Measurements from ENCODE around the gene GIMAP8. TPM values are rescaled to one million over a fixed set of nuclear protein-coding genes. Genes with fewer than 3 reads are reported as not detected.

Gene GIMAP8
- total and polyA plus RNA-seq, 2 experiments from 2014 or later = 0.06 TPM; not detected in 1

DNA sequence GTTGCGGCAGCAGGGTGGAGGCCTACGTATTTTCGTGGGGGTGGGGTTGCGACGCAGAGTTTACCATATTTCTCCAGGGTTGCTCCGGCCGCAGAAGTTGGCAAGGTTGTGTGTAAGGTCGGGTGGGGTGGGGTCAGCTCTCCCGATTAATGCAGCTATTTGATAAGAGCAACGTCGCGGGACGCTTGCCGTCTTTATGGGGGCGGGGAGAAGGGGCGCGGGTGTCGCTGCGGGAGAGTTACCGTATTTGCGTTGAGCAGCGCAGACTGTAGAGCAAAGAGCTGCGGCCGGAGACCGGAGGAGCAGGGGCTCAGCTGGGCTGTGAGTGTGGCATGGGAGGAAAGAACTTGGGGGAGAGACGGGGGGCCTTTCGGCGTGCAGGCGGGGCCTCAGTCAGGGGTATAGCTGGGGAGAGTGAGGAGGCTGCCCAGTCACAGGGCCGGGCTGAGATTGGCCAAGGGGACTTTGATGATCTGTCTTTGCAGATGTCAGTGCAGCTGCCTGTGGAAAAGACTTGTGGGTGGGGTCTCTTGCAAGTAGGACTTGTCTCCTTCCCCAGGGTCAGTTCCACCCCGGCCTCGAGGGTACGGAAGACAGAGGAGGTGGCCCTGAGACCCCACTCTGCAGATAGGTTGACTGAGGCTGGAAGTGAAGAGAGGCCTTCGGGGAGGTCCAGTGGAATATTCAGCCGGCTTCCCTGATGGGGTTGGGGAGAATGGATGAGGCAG, 44.7 kb upstream of the GIMAP8 start (continued):
- TF ChIP-seq, protein P1, sequence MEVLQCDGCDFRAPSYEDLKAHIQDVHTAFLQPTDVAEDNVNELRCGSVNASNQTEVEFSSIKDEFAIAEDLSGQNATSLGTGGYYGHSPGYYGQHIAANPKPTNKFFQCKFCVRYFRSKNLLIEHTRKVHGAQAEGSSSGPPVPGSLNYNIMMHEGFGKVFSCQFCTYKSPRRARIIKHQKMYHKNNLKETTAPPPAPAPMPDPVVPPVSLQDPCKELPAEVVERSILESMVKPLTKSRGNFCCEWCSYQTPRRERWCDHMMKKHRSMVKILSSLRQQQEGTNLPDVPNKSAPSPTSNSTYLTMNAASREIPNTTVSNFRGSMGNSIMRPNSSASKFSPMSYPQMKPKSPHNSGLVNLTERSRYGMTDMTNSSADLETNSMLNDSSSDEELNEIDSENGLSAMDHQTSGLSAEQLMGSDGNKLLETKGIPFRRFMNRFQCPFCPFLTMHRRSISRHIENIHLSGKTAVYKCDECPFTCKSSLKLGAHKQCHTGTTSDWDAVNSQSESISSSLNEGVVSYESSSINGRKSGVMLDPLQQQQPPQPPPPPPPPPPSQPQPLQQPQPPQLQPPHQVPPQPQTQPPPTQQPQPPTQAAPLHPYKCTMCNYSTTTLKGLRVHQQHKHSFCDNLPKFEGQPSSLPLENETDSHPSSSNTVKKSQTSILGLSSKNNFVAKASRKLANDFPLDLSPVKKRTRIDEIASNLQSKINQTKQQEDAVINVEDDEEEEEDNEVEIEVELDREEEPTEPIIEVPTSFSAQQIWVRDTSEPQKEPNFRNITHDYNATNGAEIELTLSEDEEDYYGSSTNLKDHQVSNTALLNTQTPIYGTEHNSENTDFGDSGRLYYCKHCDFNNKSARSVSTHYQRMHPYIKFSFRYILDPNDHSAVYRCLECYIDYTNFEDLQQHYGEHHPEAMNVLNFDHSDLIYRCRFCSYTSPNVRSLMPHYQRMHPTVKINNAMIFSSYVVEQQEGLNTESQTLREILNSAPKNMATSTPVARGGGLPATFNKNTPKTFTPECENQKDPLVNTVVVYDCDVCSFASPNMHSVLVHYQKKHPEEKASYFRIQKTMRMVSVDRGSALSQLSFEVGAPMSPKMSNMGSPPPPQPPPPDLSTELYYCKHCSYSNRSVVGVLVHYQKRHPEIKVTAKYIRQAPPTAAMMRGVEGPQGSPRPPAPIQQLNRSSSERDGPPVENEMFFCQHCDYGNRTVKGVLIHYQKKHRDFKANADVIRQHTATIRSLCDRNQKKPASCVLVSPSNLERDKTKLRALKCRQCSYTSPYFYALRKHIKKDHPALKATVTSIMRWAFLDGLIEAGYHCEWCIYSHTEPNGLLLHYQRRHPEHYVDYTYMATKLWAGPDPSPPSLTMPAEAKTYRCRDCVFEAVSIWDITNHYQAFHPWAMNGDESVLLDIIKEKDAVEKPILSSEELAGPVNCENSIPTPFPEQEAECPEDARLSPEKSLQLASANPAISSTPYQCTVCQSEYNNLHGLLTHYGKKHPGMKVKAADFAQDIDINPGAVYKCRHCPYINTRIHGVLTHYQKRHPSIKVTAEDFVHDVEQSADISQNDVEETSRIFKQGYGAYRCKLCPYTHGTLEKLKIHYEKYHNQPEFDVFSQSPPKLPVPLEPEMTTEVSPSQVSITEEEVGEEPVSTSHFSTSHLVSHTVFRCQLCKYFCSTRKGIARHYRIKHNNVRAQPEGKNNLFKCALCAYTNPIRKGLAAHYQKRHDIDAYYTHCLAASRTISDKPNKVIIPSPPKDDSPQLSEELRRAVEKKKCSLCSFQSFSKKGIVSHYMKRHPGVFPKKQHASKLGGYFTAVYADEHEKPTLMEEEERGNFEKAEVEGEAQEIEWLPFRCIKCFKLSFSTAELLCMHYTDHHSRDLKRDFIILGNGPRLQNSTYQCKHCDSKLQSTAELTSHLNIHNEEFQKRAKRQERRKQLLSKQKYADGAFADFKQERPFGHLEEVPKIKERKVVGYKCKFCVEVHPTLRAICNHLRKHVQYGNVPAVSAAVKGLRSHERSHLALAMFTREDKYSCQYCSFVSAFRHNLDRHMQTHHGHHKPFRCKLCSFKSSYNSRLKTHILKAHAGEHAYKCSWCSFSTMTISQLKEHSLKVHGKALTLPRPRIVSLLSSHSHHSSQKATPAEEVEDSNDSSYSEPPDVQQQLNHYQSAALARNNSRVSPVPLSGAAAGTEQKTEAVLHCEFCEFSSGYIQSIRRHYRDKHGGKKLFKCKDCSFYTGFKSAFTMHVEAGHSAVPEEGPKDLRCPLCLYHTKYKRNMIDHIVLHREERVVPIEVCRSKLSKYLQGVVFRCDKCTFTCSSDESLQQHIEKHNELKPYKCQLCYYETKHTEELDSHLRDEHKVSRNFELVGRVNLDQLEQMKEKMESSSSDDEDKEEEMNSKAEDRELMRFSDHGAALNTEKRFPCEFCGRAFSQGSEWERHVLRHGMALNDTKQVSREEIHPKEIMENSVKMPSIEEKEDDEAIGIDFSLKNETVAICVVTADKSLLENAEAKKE (CRISPR knock-in tag; IDR thresholded peaks at IDR 0.05) = no peak
- TF ChIP-seq EZH2 (IDR thresholded peaks at IDR 0.05; ENCODE audit: low read depth, unreplicated experiment) = no peak
- TF ChIP-seq EZH2phosphoT487 (IDR thresholded peaks at IDR 0.05; ENCODE audit: unreplicated experiment) = no peak
- TF ChIP-seq CREB1 (CRISPR knock-in tag; IDR thresholded peaks at IDR 0.05; ENCODE audit: low read depth) = no peak
- TF ChIP-seq ZNF331 (CRISPR knock-in tag; IDR thresholded peaks at IDR 0.05; ENCODE audit: low read depth) = no peak
- TF ChIP-seq STAT1 (IDR thresholded peaks at IDR 0.05; ENCODE audit: unreplicated experiment) = no peak

DNA sequence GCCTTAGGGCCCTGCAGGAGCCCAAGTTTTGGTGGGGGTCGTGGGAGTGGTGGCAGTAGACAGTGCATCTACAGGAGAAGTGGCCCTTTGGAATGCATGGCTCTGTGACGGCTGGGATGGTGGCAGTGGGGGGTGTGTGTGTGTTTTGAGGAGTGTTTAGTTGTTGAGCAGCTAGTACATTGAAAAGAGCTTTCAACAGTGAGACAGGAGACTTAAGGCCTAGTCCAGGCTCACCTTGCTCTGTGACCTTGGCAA, 44.2 kb upstream of the GIMAP8 start:
- DNase-seq (ENCODE audit: low spot score) = no peak
- Histone ChIP-seq H3K27ac (ENCODE audit: low read depth) (peak overlapping the region; percentile 69; the same call in 1 of the 2 replicates), H3K79me2 (replicated peaks; ENCODE audit: insufficient read depth) (peaks cover 26% of the 10 kb centered on the region), H3K27me3 (ENCODE audit: insufficient read depth) (no peaks in the 10 kb centered on the region), H3K4me1 (ENCODE audit: insufficient read depth) (peaks cover 42% of the 10 kb centered on the region), H3K9me2 (ENCODE audit: insufficient read depth) (no peaks in the 10 kb centered on the region), H3K36me3 (ENCODE audit: insufficient read depth) (peaks cover 5% of the 10 kb centered on the region; the same call in 1 of the 2 replicates), H2AFZ (no peak overlapping the region; the same call in 1 of the 2 replicates), H3K4me3 (peak overlapping the region; percentile 75), H3F3A (replicated peaks; ENCODE audit: low read depth) (peaks cover 38% of the 10 kb centered on the region), H4K20me1 (replicated peaks; ENCODE audit: insufficient read depth) (no peaks in the 10 kb centered on the region; the same call in 1 of the 2 replicates), H3K4me2 (peak overlapping the region; percentile 95)
- Mint-ChIP-seq H3K9me3 (no peaks in the 10 kb centered on the region; the same call in 2 of the 3 replicates), H3K27ac (peak overlapping the region; percentile 88), H3K27me3 (ENCODE audit: insufficient read depth, low read depth, poor library complexity) (peaks cover 36% of the 10 kb centered on the region), H3K4me1 (peaks cover 63% of the 10 kb centered on the region), H3K36me3 (ENCODE audit: low read depth) (peaks cover 32% of the 10 kb centered on the region), H3K4me3 (peak overlapping the region; percentile 81)
- no peak for ATAC-seq
- no peak for TF ChIP-seq NANOG (IDR thresholded peaks at IDR 0.05; ENCODE audit: borderline replicate concordance)
- TF ChIP-seq, protein P2, sequence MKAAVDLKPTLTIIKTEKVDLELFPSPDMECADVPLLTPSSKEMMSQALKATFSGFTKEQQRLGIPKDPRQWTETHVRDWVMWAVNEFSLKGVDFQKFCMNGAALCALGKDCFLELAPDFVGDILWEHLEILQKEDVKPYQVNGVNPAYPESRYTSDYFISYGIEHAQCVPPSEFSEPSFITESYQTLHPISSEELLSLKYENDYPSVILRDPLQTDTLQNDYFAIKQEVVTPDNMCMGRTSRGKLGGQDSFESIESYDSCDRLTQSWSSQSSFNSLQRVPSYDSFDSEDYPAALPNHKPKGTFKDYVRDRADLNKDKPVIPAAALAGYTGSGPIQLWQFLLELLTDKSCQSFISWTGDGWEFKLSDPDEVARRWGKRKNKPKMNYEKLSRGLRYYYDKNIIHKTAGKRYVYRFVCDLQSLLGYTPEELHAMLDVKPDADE (IDR thresholded peaks at IDR 0.05) = no peak
- no peak for TF ChIP-seq STAT1 (IDR thresholded peaks at IDR 0.05; ENCODE audit: unreplicated experiment)
- no peak for TF ChIP-seq EZH2phosphoT487 (IDR thresholded peaks at IDR 0.05; ENCODE audit: unreplicated experiment)
- no peak for TF ChIP-seq ZNF114 (CRISPR knock-in tag; IDR thresholded peaks at IDR 0.05)

Measured in GM23338 (cell line).